HG03039 (cell line): ENCODE data around the gene YOD1.

Experiments used
- ATAC-seq: cut with Tn5 transposase; IDR thresholded peaks from one replicate; pipeline ENCODE4 v1.9.1; 2021; ENCODE audit warnings: mild to moderate bottlenecking, moderate library complexity; ENCODE audit not compliant: unreplicated experiment

The YOD1 gene

DNA sequence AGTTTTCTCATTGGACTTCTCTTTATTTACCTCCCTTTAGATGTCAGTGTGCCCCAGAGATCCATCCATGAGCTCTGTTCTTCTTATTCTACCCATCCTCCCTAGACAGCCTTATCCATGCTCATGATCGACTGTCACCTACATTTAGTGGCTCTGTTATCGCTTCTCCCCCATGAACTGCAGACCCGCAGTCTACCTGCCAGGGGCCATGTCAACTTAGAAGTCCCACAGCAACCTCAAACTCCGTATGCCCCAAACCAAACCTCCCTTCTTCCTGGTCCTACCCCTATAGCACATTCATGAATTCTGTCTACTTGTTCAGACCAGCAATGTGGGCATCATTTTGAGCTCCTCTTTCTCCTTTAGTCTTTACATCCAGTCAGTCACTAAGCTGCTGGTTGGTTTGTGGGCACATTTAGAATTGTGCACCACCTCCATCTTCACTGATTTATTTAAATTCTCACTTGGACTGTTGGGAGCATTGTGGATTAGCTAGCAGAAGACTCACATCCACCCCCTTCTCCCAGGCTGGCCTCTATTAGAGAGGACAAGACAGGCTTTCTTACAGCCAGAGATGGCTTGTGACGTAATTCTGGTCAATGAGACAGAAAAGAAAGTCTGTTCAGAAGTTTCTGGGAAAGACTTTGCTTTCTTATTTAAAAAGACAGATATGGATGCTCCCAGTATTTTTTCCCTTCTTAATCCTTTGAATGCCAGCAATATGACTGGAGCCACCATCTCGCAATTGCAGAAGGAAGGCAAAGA is 37.5 kb downstream of the YOD1 start:
- ATAC-seq = no peak

DNA sequence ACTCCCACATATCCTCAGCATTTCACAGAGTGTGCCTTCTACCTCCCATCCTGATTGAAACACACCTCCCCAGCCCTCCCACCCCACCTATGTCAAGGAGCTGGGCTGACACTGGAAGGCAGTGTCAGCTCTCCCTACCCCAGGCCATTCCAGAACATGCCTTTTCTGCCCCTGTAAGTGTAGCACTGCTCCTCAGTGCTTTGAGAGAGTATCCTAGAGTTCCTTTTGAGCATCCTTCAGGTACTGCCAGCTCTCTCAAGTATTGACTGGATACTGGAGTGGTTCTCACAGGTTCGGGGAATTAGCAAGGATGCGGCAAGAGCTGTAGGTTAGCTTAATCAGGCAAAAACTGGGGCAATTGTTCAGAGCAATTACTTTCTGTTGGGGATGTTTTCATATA is 40.3 kb downstream of the YOD1 start:
- no peak for ATAC-seq

DNA sequence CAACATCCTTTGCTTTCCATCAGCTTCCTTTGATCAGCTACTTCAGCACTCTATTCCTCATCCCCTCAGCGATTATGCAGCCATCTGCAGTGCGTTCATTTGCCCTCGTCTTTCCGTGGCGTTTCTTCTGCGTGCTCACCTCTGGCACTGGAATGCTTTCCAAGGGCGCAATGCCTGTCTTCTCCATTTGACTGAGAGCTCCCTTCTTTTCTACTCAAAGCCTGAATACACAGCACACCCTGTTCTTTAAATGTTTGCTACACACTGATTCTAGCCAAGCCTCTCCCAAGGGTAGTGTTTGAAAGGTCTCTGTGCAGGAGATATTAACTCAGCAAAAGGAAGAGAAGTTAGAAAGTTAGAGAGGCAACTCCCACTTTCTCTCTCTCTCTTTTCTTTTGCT is 41.1 kb downstream of the YOD1 start:
- ATAC-seq = no peak

DNA sequence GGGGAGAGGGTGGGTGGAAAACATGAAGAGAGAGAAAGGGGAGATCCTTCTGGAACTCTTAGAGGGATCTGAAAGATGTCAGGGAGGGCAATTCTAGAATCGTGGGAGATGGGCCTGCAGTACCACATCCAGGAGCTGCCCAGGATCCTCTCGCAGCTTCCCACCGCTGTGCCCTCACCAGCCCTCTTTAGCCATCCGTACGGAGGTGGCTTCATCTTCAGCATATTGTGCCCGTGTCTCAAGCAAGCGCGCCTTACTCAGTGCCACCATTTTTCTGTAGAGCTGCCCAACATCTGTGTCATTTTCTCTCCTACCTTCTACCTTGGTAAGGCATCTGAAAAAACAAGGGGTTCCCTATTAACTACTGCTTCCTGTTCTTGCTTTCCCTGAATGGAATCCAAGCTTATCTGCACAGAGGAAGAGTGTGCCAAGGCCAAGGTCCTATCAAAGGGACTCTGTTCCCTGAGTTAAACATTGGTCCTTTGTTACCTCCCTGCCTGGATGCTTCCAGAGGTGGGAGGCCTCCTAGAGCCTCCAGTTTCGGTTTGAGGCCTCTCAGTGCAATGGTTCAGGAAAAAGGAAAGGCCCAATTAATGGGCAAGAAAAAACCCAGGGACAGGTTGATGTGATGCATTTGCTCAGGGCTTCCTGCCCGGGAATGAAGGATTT is 41.7 kb downstream of the YOD1 start:
- no peak for ATAC-seq

DNA sequence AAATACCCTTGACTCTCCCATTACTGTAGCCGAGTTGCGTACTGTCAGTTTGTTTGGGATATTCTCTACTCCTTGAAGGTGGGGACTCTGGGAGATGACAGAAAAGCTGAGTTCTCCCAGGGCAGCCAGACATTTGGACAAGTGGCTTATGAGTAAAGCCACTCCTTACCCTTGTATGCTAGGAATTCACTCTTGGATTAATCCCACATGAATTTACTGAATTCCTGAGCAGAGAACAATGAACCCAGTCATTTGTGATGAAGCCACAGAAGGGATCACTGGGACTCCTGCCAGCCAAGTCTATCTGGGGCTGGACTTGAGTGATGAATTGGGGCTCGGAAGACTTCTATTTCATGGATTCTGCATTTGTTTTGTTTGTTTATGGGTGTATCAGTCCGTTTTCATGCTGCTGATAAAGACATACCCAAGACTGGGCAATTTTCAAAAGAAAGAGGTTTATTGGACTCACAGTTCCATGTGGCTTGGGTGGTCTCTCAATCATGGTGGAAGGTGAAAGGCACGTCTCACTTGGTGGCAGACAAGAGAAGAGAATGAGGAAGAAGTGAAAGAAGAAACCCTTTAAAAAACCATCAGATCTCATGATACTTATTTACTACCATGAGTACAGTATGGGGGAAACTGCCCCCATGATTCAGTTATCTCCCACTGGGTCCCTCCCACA is 43.5 kb downstream of the YOD1 start:
- ATAC-seq = no peak

DNA sequence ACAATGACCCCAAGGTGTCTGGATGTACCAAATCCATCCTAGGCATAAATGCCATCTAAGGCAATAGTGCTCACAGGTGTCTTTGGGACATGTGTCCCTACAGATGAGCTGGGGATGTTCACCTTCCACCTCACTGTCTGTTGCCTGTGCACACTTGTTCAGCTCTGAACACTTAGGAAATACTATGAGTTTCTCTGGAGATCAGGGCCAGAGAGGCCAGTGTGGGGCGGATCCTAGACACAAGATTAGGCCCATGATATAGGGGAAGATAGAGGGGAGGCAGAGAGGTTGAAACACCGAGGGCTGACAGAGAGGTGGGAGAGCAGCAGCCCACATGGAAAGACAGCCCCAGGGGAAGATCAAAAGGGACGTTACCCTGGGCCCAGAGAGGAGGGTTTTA is 44.1 kb downstream of the YOD1 start:
- ATAC-seq = no peak

DNA sequence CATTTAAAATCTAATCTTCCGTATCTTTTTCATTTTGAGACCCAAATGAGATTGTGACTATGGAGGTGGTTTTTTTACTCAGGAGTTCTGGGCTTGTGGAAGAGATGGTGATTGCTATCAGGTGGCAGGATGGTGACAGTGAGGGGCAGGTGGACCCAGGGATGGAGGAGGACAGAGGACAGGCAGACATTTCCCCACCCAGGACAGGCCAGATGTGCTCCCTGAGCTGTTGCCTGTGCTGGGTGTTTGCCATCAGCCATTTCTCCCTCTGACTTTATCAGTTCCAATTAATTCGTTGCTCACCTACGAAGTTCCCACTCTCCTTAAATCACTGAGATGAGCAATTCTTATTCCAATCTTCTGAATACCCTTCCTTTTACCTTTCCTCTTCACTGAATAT is 44.9 kb downstream of the YOD1 start:
- no peak for ATAC-seq

DNA sequence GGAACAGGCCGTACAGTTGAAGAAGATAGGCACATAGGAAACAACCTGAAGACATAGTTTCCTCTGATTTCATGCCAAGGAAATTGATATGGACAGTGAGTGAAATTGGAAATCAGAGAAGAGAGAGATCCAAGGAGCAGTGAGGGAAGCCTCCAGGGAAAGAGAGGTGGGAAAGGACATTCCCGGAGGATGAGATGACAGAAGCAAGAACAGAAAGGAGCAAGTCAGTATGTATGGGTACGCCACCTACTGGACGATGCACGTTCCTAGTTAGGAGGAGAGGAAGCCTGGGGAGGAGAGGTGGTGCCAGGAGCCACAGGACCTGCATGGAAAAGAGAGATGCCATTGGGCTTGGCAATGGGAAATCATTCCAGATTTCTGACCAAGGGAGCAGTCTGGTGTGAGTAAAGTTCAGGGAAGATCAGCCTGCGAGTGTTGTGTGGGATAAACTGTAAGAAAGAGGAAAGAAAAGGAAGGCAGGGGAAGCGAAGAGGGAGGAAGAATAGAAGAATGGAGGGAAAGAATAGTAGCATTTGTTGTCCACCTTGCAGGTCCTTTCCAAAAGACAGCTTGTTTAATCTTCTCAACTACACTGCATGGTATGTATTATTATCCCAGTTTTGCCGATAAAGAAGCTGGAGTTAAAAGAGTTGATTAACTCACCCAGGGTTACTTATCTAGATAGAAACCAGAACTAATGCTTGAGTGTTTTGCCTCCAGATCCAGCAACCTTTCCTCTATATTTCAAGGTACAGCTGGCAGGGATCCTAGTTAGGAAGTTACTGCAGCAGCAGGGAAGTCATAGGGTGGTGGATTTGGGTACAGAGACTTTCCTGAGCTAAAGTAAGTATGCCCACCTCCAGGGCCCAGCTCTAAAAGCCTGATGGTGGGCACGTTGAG is 45.8 kb downstream of the YOD1 start:
- ATAC-seq = no peak

DNA sequence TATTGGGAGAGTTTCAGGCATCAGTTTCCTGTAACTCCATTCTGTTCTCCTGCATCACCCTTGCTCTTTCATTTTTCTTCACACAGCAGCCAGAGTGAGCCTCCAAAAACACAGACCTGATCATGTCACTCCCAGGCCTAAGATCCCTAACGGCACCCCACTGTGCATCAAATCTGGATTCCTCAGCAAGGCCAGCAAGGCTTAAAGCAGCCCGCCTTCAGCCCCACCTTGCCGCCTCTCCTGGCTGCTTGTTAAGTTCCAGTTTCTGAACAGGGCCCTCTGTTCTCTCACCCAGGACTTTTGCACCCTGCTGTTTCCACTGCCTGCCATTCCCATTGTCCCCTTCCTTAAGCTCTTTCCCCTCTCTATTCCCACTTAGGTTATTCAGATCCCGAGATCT is 47.8 kb downstream of the YOD1 start:
- ATAC-seq = no peak

DNA sequence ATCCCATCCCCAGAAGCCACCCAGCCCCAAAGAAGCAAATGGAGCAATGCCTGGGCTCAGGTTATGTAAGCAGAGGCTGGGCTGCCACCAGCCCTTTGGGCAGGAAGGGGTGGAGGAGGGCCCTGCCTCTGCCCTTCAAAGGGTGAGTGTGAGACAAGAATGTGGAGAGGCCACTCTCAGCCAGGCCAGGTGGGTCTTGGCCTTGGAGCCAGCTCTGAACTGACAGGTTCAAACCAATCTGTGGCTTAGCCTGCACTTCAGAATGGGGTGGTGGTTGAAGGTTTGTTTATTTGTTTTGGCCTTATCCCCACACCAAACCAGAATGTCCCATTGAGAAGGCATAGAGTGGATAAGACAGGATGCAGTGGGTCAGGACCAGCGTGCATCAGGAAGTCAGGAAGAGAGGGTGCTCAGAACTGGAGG is 48.3 kb downstream of the YOD1 start:
- no peak for ATAC-seq

DNA sequence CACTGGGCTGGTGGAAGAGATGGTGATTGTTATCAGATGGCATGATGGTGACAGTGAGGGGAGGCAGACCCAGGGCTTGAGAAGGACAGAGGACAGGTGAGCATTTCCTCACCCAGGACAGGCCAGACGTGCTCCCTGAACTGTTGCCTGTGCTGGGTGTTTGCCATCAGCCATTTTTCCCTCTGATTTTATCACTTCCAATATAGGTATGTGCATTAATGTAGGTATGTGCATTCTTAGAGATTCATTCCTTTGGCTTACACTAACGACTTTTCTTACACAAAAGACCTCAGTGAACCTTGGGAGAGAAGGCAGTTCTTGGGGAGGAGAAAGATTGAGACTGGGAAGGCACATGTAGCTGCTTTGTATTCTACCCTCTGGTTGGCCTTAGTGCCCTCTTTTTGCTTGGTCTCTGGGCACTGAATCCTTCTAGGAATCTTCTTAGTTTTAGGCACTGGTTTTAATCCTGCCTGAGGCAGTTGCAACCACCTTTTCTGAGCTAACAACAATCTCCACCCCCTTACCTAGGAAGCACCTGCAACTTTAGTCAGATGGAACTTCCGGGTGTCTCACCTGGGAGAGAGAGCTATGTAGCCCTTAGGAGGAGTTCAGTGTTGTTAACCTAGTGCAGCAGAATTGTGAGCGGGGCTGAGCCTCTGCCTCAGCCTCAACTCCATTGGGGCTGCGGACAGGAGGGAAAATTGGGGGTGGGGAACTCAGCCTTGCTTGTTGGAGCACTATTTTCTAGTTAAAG is 49.3 kb downstream of the YOD1 start:
- no peak for ATAC-seq

DNA sequence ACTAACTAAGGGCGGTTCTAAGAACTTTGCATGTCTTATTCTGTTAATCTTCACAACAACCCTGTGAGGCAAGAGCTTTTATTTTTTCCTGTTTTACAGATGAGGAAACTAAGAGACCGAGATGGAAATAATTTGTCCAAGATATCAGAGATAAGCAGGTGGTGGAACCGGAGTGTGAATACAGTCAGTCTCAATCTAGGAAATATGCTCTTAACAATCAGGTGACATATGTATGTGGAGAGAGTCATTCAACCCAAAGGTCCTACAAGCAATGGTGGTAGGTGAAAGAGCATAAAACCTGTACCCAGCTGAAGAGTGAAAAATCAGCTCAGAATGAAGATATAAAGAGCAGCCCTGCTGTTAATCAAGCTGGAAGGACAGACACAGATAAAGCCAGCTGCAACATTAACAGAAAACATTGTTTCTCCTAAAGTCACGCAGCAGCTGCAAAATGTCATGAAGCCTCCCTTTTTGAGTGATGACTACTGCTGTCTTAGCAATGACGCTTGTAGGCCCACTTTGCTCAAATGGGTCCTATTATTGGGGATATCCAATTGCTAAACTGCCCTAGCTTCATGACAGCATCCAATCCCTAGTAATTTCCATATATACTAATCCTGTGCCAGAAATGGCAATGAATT is 50.2 kb downstream of the YOD1 start:
- no peak for ATAC-seq

DNA sequence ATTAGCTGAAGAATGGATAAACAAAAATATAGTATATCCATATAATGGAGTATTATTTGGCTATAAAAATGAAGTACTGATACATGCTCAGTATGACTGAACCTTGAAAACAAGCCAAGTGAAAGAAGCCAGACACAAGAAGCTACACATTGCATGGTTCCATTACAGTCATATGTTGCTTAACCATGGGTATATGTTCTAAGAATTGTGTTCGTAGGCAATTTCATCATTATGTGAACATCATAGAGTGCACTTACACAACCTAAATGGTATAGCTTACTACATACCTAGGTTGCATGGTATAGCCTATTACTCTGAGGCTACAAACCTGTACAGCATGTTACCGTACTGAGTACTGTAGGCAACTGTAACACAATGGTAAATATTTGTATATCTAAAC is 52.2 kb downstream of the YOD1 start:
- ATAC-seq = no peak
